ENCODE measurements around the gene PLEKHA5. TPM values are rescaled to one million over a fixed set of nuclear protein-coding genes. Genes with fewer than 3 reads are reported as not detected.

The PLEKHA5 gene
- total and polyA plus RNA-seq, 3 donors from 2014 or later, result 22.4 to 37.5 (median 34.8) TPM

GRCh38 chr12:19230299-19230866 lies 100.8 kb downstream of the PLEKHA5 start:
- WGBS, 2 donors, result 91 to 92% methylated on average over 20 to 26 of the region's 37 CpGs
- no peak for DNase-seq
- H3K4me1 ChIP-seq, result no peaks in the 10 kb centered on the region
- intact Hi-C loops (cut with DNase I; ENCODE audit: low total_unique reads), result no loop called here
- no peaks in the 10 kb centered on the region for H3K9me3 ChIP-seq
- no peak overlapping the region for H3K4me3 ChIP-seq
- H3K36me3 ChIP-seq (ENCODE audit: low read depth, missing control alignments), result no peaks in the 10 kb centered on the region
- H3K27ac ChIP-seq, result no peak overlapping the region
- H3K27me3 ChIP-seq, result no peaks in the 10 kb centered on the region
- TF ChIP-seq CTCF (IDR thresholded peaks at IDR 0.05) (no peak), POLR2A (IDR thresholded peaks at IDR 0.05) (no peak)

GRCh38 chr12:19230896-19231295 lies 101.4 kb downstream of the PLEKHA5 start:
- intact Hi-C loops (cut with DNase I; ENCODE audit: low total_unique reads), result no loop called here

GRCh38 chr12:19234171-19234704 lies 104.7 kb downstream of the PLEKHA5 start:
- no peaks in the 10 kb centered on the region for H3K9me3 ChIP-seq
- intact Hi-C loops (cut with DNase I; ENCODE audit: low total_unique reads), result no loop called here
- no peak for DNase-seq

More at GRCh38 chr12:19230896-19231295, 101.4 kb downstream of the PLEKHA5 start:
- no peak for DNase-seq
- Histone ChIP-seq H3K4me3 (no peak overlapping the region), H3K27ac (no peak overlapping the region), H3K4me1 (no peaks in the 10 kb centered on the region), H3K27me3 (no peaks in the 10 kb centered on the region), H3K9me3 (no peaks in the 10 kb centered on the region), H3K36me3 (ENCODE audit: low read depth, missing control alignments) (no peaks in the 10 kb centered on the region)
- no peak for TF ChIP-seq POLR2A (IDR thresholded peaks at IDR 0.05)
- TF ChIP-seq CTCF (IDR thresholded peaks at IDR 0.05), result no peak

GRCh38 chr12:19234981-19235871 lies 105.7 kb downstream of the PLEKHA5 start:
- Histone ChIP-seq H3K4me1 (no peaks in the 10 kb centered on the region), H3K4me3 (no peak overlapping the region), H3K27me3 (no peaks in the 10 kb centered on the region), H3K27ac (no peak overlapping the region), H3K36me3 (ENCODE audit: low read depth, missing control alignments) (no peaks in the 10 kb centered on the region), H3K9me3 (no peaks in the 10 kb centered on the region)
- whole genome bisulfite sequencing, 2 donors, result 56% methylated on average over 2 of the region's 2 CpGs
- no peak for DNase-seq
- intact Hi-C loops (cut with DNase I; ENCODE audit: low total_unique reads), result no loop called here
- TF ChIP-seq POLR2A (IDR thresholded peaks at IDR 0.05), result no peak
- no peak for TF ChIP-seq CTCF (IDR thresholded peaks at IDR 0.05)

More at GRCh38 chr12:19234171-19234704, 104.7 kb downstream of the PLEKHA5 start:
- Histone ChIP-seq H3K4me1 (no peaks in the 10 kb centered on the region), H3K27ac (no peak overlapping the region), H3K36me3 (ENCODE audit: low read depth, missing control alignments) (no peaks in the 10 kb centered on the region), H3K27me3 (no peaks in the 10 kb centered on the region), H3K4me3 (no peak overlapping the region)
- TF ChIP-seq POLR2A (IDR thresholded peaks at IDR 0.05), result no peak
- WGBS, 2 donors, result 51 to 62% methylated on average over 3 of the region's 3 CpGs

GRCh38 chr12:19236656-19237055 lies 107.1 kb downstream of the PLEKHA5 start:
- TF ChIP-seq POLR2A (IDR thresholded peaks at IDR 0.05) (no peak), CTCF (IDR thresholded peaks at IDR 0.05) (no peak)
- H3K27ac ChIP-seq, result no peak overlapping the region
- no peak overlapping the region for H3K4me3 ChIP-seq
- no peaks in the 10 kb centered on the region for H3K36me3 ChIP-seq (ENCODE audit: low read depth, missing control alignments)
- intact Hi-C loops (cut with DNase I; ENCODE audit: low total_unique reads), result no loop called here
- 75 to 82% methylated on average over 3 of the region's 3 CpGs for WGBS, 2 donors
- DNase-seq, result no peak
- no peaks in the 10 kb centered on the region for H3K27me3 ChIP-seq
- no peaks in the 10 kb centered on the region for H3K4me1 ChIP-seq
- H3K9me3 ChIP-seq, result no peaks in the 10 kb centered on the region

Data from testis (tissue), 3 donors.